Panc1 (cell line): ENCODE results near the gene CYP2W1. TPM values are rescaled to one million over a fixed set of nuclear protein-coding genes. Genes with fewer than 3 reads are reported as not detected.

Experiments used
- ATAC-seq: fragments of 200-7000 bp; cut with Tn5 transposase; 2 replicates; pipeline ENCODE4 v1.9.1; 2020; ENCODE audit warnings: mild to moderate bottlenecking, moderate library complexity
- BruUV-seq: library from RNA; stranded (reverse); fragments of 400-500 nt; replicated peaks from 2 replicates; lab custom pipeline; 2021; lab: Mats Ljungman, UMichigan
- CTCF ChIA-PET: fragments of 300-600 bp; sonication (Branson Sonifier 250); formaldehyde crosslinking; loops from one replicate; lab custom pipeline; 2022; ENCODE audit warnings: antibody characterized with exemption; lab: Charles Lee
- POLR2A ChIA-PET: fragments of 300-600 bp; sonication (Branson Sonifier 250); formaldehyde crosslinking; loops from one replicate; lab custom pipeline; 2022; ENCODE audit warnings: antibody characterized with exemption; lab: Charles Lee
- DNase-seq: peaks from one replicate; pipeline ENCODE4 v3.0.0-alpha.2; 2010; ENCODE audit warnings: low read depth, low spot score
- H3K27ac ChIP-seq: 2 replicates; pipeline ENCODE4 v1.5.1; 2011; ENCODE audit warnings: mild to moderate bottlenecking, low read length, inconsistent platforms
- H3K27me3 ChIP-seq: fragments of 200-500 bp; sonication (Bioruptor generic); 2 replicates; pipeline ENCODE4 v1.6.0; 2014; ENCODE audit warnings: low read length, inconsistent platforms; ENCODE audit not compliant: control insufficient read depth, insufficient read depth
- H3K36me3 ChIP-seq: fragments of 200-500 bp; sonication (Bioruptor generic); 2 replicates; pipeline ENCODE4 v1.5.1; 2014; ENCODE audit warnings: inconsistent platforms, mild to moderate bottlenecking, low read length, moderate library complexity; ENCODE audit not compliant: control insufficient read depth, insufficient read depth
- H3K4me1 ChIP-seq: 2 replicates; pipeline ENCODE4 v1.5.1; 2011; ENCODE audit warnings: inconsistent platforms, mild to moderate bottlenecking, low read length, moderate library complexity; ENCODE audit not compliant: control insufficient read depth, insufficient read depth
- H3K4me3 ChIP-seq, 2 experiments: 2 replicates each; pipeline ENCODE4 v1.5.1; 2011 to 2012; ENCODE audit warnings: low read depth in 2 of 2, low read length in 2 of 2, mild to moderate bottlenecking in 2 of 2, inconsistent platforms in 1 of 2, moderate library complexity in 1 of 2
- H3K9me3 ChIP-seq: fragments of 200-500 bp; sonication (Bioruptor generic); 2 replicates; pipeline ENCODE4 v1.5.1; 2014; ENCODE audit warnings: low read depth, mild to moderate bottlenecking, inconsistent platforms, low read length, moderate library complexity; ENCODE audit not compliant: control insufficient read depth, insufficient read depth
- CTCF ChIP-seq: fragments of 450-650 bp; IDR thresholded peaks from 2 replicates; pipeline ENCODE4 v1.5.1; 2017; ENCODE audit warnings: mild to moderate bottlenecking
- POLR2AphosphoS5 ChIP-seq: IDR thresholded peaks from 2 replicates; pipeline ENCODE4 v1.6.1; 2012; ENCODE audit warnings: mild to moderate bottlenecking, low read depth, low read length, moderate library complexity
- REST ChIP-seq, 2 experiments: IDR thresholded peaks; 2 replicates each; pipeline ENCODE4 v1.6.1; 2011 to 2012; ENCODE audit warnings: low read depth in 2 of 2, control low read depth in 1 of 2, low read length in 1 of 2, mild to moderate bottlenecking in 1 of 2, moderate library complexity in 1 of 2; ENCODE audit not compliant: insufficient read depth in 1 of 2
- SIN3A ChIP-seq: IDR thresholded peaks from 2 replicates; pipeline ENCODE4 v1.6.1; 2012; ENCODE audit warnings: low read depth, mild to moderate bottlenecking, low read length, moderate library complexity, borderline replicate concordance; ENCODE audit not compliant: insufficient read depth
- TCF7L2 ChIP-seq: IDR thresholded peaks from 2 replicates; pipeline ENCODE4 v1.6.1; 2011; ENCODE audit warnings: mild to moderate bottlenecking, low read depth, low read length, inconsistent platforms
- in situ Hi-C: cut with HindIII; loops from 2 replicates; pipeline ENCODE4 v1.10.0; 2016; ENCODE audit warnings: low sequenced_read_pairs, low pct_unique_long_range_greater_than_20kb
- intact Hi-C: fragments of 100-400 bp; cut with micrococcal nuclease; formaldehyde crosslinking; loops from one replicate; pipeline ENCODE4 v1.10.0; 2022; ENCODE audit not compliant: unreplicated experiment
- total RNA-seq: library from RNA; stranded (reverse); gene quantifications from one replicate; pipeline ENCODE4 v1.2.1, GENCODE V29; 2021; ENCODE audit not compliant: unreplicated experiment

Gene CYP2W1
- total RNA-seq, 1 experiment from 2014 or later: 0.74 TPM

GRCh38 chr7:992709-993607, 10.0 kb downstream of the CYP2W1 start:
- 0 out of 2 replicates have a peak overlapping the region, but pooled peaks have one; percentile 31 for H3K27ac ChIP-seq
- H3K4me1 ChIP-seq: peaks cover 33% of the 10 kb centered on the region
- ATAC-seq (peak; percentile 94), DNase-seq (peak; percentile 83)
- peak in 1 of 2 experiments; percentile 75; a peak in 1 of 4 replicates for TF ChIP-seq REST (IDR thresholded peaks at IDR 0.05; ENCODE audit: insufficient read depth in 1 of 2, low read depth in 2 of 2, low read length in 1 of 2)
- no peak for TF ChIP-seq TCF7L2
- peak; percentile 100 for TF ChIP-seq CTCF
- TF ChIP-seq SIN3A: no peak
- TF ChIP-seq POLR2AphosphoS5: peak; percentile 70; the same call in 1 of the 2 replicates
- in situ Hi-C loops (no loop called here), intact Hi-C loops (loop anchor here (2.0 to 5.0 kb wide), 2 partner anchors 72 to 149 kb away; no protein-coding TSS in a partner anchor)
- no peaks in the 10 kb centered on the region for H3K27me3 ChIP-seq
- ChIA-PET POLR2A (interaction anchor here (0.5 to 0.7 kb wide), 2 partner anchors 92 to 146 kb away, joined by 5 to 6 read pairs; no protein-coding TSS in a partner anchor), CTCF (interaction anchor here (0.6 to 4.5 kb wide), 14 partner anchors 9 to 356 kb away, joined by 3 to 49 read pairs (median 4); partner anchors contain the start of gene GPR146)
- H3K4me3 ChIP-seq: no peak overlapping the region
- no peaks in the 10 kb centered on the region for H3K9me3 ChIP-seq
- H3K36me3 ChIP-seq: no peaks in the 10 kb centered on the region
- BruUV-seq: no TSS peak

GRCh38 chr7:994592-995308, 11.8 kb downstream of the CYP2W1 start:
- H3K27me3 ChIP-seq: no peaks in the 10 kb centered on the region
- DNase-seq (no peak), ATAC-seq (no peak)
- no peaks in the 10 kb centered on the region for H3K36me3 ChIP-seq
- intact Hi-C loops (loop anchor here (5.0 kb wide), 1 partner anchor 148 kb away; no protein-coding TSS in a partner anchor), in situ Hi-C loops (no loop called here)
- no peak overlapping the region for H3K4me3 ChIP-seq
- no peaks in the 10 kb centered on the region for H3K9me3 ChIP-seq
- H3K27ac ChIP-seq: no peak overlapping the region
- ChIA-PET POLR2A (no interaction called here), CTCF (interaction anchor here (0.6 to 4.5 kb wide), 6 partner anchors 25 to 1507 kb away, joined by 3 to 49 read pairs (median 6); no protein-coding TSS in a partner anchor)
- TF ChIP-seq REST (IDR thresholded peaks at IDR 0.05; ENCODE audit: insufficient read depth in 1 of 2, low read depth in 2 of 2, low read length in 1 of 2): no peak
- no peak for TF ChIP-seq POLR2AphosphoS5
- no peak for TF ChIP-seq CTCF
- no TSS peak for BruUV-seq
- peaks cover 25% of the 10 kb centered on the region for H3K4me1 ChIP-seq
